DND-41 (cell line): Measurements from ENCODE around the gene HP.

Source experiments
- ATAC-seq: fragments of 200-7000 bp; cut with Tn5 transposase; 3 replicates; pipeline ENCODE4 v1.9.1; 2021; ENCODE audit warnings: low read depth; ENCODE audit not compliant: insufficient read depth
- DNase-seq: peaks from one replicate; pipeline ENCODE4 v3.0.0-alpha.2; 2020
- H2AFZ ChIP-seq: 2 replicates; pipeline ENCODE4 v1.6.0; 2012; ENCODE audit warnings: low read depth, low read length
- H3K27ac ChIP-seq: 2 replicates; pipeline ENCODE4 v1.5.1; 2012; ENCODE audit warnings: low read length, inconsistent platforms
- H3K27me3 ChIP-seq: fragments of 200-600 bp; sonication (generic); 2 replicates; pipeline ENCODE4 v1.6.0; 2012; ENCODE audit warnings: low read length, mild to moderate bottlenecking, inconsistent platforms; ENCODE audit not compliant: insufficient read depth, poor library complexity
- H3K36me3 ChIP-seq: 2 replicates; pipeline ENCODE4 v1.5.1; 2012; ENCODE audit warnings: low read length, inconsistent platforms; ENCODE audit not compliant: insufficient read depth
- H3K4me1 ChIP-seq: 2 replicates; pipeline ENCODE4 v1.5.1; 2012; ENCODE audit warnings: mild to moderate bottlenecking, low read length; ENCODE audit not compliant: insufficient read depth
- H3K4me2 ChIP-seq: 2 replicates; pipeline ENCODE4 v1.6.0; 2012; ENCODE audit warnings: mild to moderate bottlenecking, moderate library complexity, low read length, inconsistent platforms; ENCODE audit not compliant: insufficient read depth
- H3K4me3 ChIP-seq, 2 experiments: fragments of 200-600 bp in 1 of 2; shearing (Covaris generic) in 1 of 2; 2 replicates each; pipeline ENCODE4 v1.5.1; 2012 to 2016; ENCODE audit warnings: inconsistent platforms in 2 of 2, low read length in 2 of 2, mild to moderate bottlenecking in 2 of 2, low read depth in 1 of 2, moderate library complexity in 1 of 2
- H3K79me2 ChIP-seq: 2 replicates; pipeline ENCODE4 v1.6.0; 2012; ENCODE audit warnings: low read length, inconsistent platforms; ENCODE audit not compliant: insufficient read depth
- H3K9ac ChIP-seq: 2 replicates; pipeline ENCODE4 v1.6.0; 2012; ENCODE audit warnings: low read depth, mild to moderate bottlenecking, inconsistent platforms, low read length, moderate library complexity
- H3K9me3 ChIP-seq: 2 replicates; pipeline ENCODE4 v1.5.1; 2012; ENCODE audit warnings: low read length, moderate library complexity, mild to moderate bottlenecking, inconsistent platforms; ENCODE audit not compliant: insufficient read depth, severe bottlenecking
- H4K20me1 ChIP-seq: 2 replicates; pipeline ENCODE4 v1.6.0; 2012; ENCODE audit warnings: low read length; ENCODE audit not compliant: insufficient read depth
- CTCF ChIP-seq: IDR thresholded peaks from 2 replicates; pipeline ENCODE4 v1.5.1; 2012; ENCODE audit warnings: borderline replicate concordance, low read length, moderate library complexity, mild to moderate bottlenecking; ENCODE audit not compliant: poor library complexity, severe bottlenecking; ENCODE audit errors: extremely low read depth
- EZH2 ChIP-seq: IDR thresholded peaks from 3 replicates; pipeline ENCODE4 v1.6.1; 2012; ENCODE audit warnings: borderline replicate concordance, low read depth, mild to moderate bottlenecking, moderate library complexity, low read length, inconsistent platforms; ENCODE audit not compliant: severe bottlenecking

HP gene

GRCh38 chr16:72060405-72060804, 6.1 kb downstream of the HP start:
- DNase-seq: no peak
- no peaks in the 10 kb centered on the region for H3K79me2 ChIP-seq
- H2AFZ ChIP-seq: no peak overlapping the region
- H3K4me3 ChIP-seq: no peak overlapping the region
- no peak overlapping the region for H3K4me2 ChIP-seq
- no peak overlapping the region for H3K27ac ChIP-seq
- no peaks in the 10 kb centered on the region for H3K27me3 ChIP-seq
- no peaks in the 10 kb centered on the region for H3K36me3 ChIP-seq
- no peak overlapping the region for H3K9ac ChIP-seq
- ATAC-seq: no peak
- TF ChIP-seq CTCF: no peak
- no peak for TF ChIP-seq EZH2
- no peaks in the 10 kb centered on the region for H3K4me1 ChIP-seq
- no peaks in the 10 kb centered on the region for H3K9me3 ChIP-seq
- H4K20me1 ChIP-seq: no peaks in the 10 kb centered on the region

GRCh38 chr16:72061564-72061963, 7.3 kb downstream of the HP start:
- no peak for ATAC-seq
- Histone ChIP-seq H3K27me3 (no peaks in the 10 kb centered on the region), H3K27ac (no peak overlapping the region), H2AFZ (no peak overlapping the region), H3K79me2 (no peaks in the 10 kb centered on the region), H3K4me3 (no peak overlapping the region), H3K4me1 (no peaks in the 10 kb centered on the region), H3K9me3 (no peaks in the 10 kb centered on the region), H3K4me2 (no peak overlapping the region), H3K36me3 (no peaks in the 10 kb centered on the region), H4K20me1 (no peaks in the 10 kb centered on the region), H3K9ac (no peak overlapping the region)
- TF ChIP-seq EZH2: no peak
- no peak for TF ChIP-seq CTCF
- no peak for DNase-seq

GRCh38 chr16:72064361-72064894, 10.1 kb downstream of the HP start:
- ATAC-seq (no peak), DNase-seq (no peak)
- Histone ChIP-seq H4K20me1 (no peaks in the 10 kb centered on the region), H3K27ac (no peak overlapping the region), H3K79me2 (no peaks in the 10 kb centered on the region), H3K9ac (no peak overlapping the region), H3K4me3 (no peak overlapping the region), H2AFZ (no peak overlapping the region), H3K36me3 (no peaks in the 10 kb centered on the region), H3K9me3 (no peaks in the 10 kb centered on the region), H3K4me2 (no peak overlapping the region), H3K4me1 (no peaks in the 10 kb centered on the region), H3K27me3 (no peaks in the 10 kb centered on the region)
- TF ChIP-seq CTCF (no peak), EZH2 (no peak)

- H3K36me3 ChIP-seq: no peaks in the 10 kb centered on the region
- no peak overlapping the region for H3K27ac ChIP-seq
- DNase-seq (no peak), ATAC-seq (peak; percentile 67)
- no peak overlapping the region for H3K4me3 ChIP-seq
- H3K27me3 ChIP-seq: no peaks in the 10 kb centered on the region
- H2AFZ ChIP-seq: no peak overlapping the region
- H3K9me3 ChIP-seq: no peaks in the 10 kb centered on the region
- no peak overlapping the region for H3K9ac ChIP-seq
- no peaks in the 10 kb centered on the region for H3K79me2 ChIP-seq
- no peak for TF ChIP-seq EZH2
- peak; percentile 68 for TF ChIP-seq CTCF
- H3K4me1 ChIP-seq: no peaks in the 10 kb centered on the region
- no peaks in the 10 kb centered on the region for H4K20me1 ChIP-seq
- no peak overlapping the region for H3K4me2 ChIP-seq
These were observed 12.4 kb downstream of the HP start for GRCh38 chr16:72066747-72067146.
